ENCODE measurements around the gene PAQR5.
"Not testable (repeated sequence)": the region's sequence is repeated elsewhere in the genome, so short reads cannot be mapped to it uniquely, and the experiment has no call there.

PAQR5 gene

GRCh38 chr15:69380726-69381105 is 82.0 kb downstream of the PAQR5 start:
- no peak for TF ChIP-seq CTCF (IDR thresholded peaks at IDR 0.05; ENCODE audit: unreplicated experiment in 3 of 3)
- Mint-ChIP-seq H3K27me3 (ENCODE audit: low read depth) (peaks cover 15% of the 10 kb centered on the region), H3K9me3 (peaks cover 3% of the 10 kb centered on the region), H3K27ac (no peak overlapping the region), H3K4me1 (peaks cover 31% of the 10 kb centered on the region), H3K4me3 (no peak overlapping the region), H3K36me3 (ENCODE audit: low read depth) (no peaks in the 10 kb centered on the region)

GRCh38 chr15:69382176-69382575 is 83.5 kb downstream of the PAQR5 start:
- H3K4me1 Mint-ChIP-seq = peaks cover 25% of the 10 kb centered on the region
- H3K36me3 Mint-ChIP-seq (ENCODE audit: low read depth); H3K4me3 Mint-ChIP-seq; H3K27me3 Mint-ChIP-seq (ENCODE audit: low read depth); H3K27ac Mint-ChIP-seq; H3K9me3 Mint-ChIP-seq: not testable (repeated sequence)

- H3K27me3 Mint-ChIP-seq (ENCODE audit: low read depth); H3K4me3 Mint-ChIP-seq; H3K27ac Mint-ChIP-seq; H3K9me3 Mint-ChIP-seq; H3K36me3 Mint-ChIP-seq (ENCODE audit: low read depth): not testable (repeated sequence)
- H3K4me1 Mint-ChIP-seq = peaks cover 15% of the 10 kb centered on the region
Measured at GRCh38 chr15:69384066-69384465, 85.4 kb downstream of the PAQR5 start.

- Mint-ChIP-seq H3K4me1 (peaks cover 11% of the 10 kb centered on the region), H3K36me3 (ENCODE audit: low read depth) (no peaks in the 10 kb centered on the region), H3K4me3 (no peak overlapping the region), H3K9me3 (peaks cover 3% of the 10 kb centered on the region), H3K27me3 (ENCODE audit: low read depth) (peaks cover 8% of the 10 kb centered on the region), H3K27ac (no peak overlapping the region)
- no peak for TF ChIP-seq CTCF (IDR thresholded peaks at IDR 0.05; ENCODE audit: unreplicated experiment in 3 of 3)
Measured at GRCh38 chr15:69384626-69385598, 86.2 kb downstream of the PAQR5 start.

- H3K9me3 Mint-ChIP-seq = no peaks in the 10 kb centered on the region
- no peak for TF ChIP-seq CTCF (IDR thresholded peaks at IDR 0.05; ENCODE audit: unreplicated experiment in 3 of 3)
- no peaks in the 10 kb centered on the region for H3K36me3 Mint-ChIP-seq (ENCODE audit: low read depth)
- H3K4me1 Mint-ChIP-seq = peaks cover 5% of the 10 kb centered on the region
- no peak overlapping the region for H3K4me3 Mint-ChIP-seq
- H3K27ac Mint-ChIP-seq = no peak overlapping the region
- H3K27me3 Mint-ChIP-seq (ENCODE audit: low read depth) = peaks cover 8% of the 10 kb centered on the region
Measured at GRCh38 chr15:69385831-69386230, 87.1 kb downstream of the PAQR5 start.

- no peak overlapping the region for H3K4me3 Mint-ChIP-seq
Measured at GRCh38 chr15:69386284-69386683, 87.6 kb downstream of the PAQR5 start.

More at GRCh38 chr15:69386284-69386683, 87.6 kb downstream of the PAQR5 start:
- Mint-ChIP-seq H3K36me3 (ENCODE audit: low read depth) (no peaks in the 10 kb centered on the region), H3K4me1 (peaks cover 5% of the 10 kb centered on the region), H3K27ac (no peak overlapping the region), H3K27me3 (ENCODE audit: low read depth) (peaks cover 8% of the 10 kb centered on the region), H3K9me3 (no peaks in the 10 kb centered on the region)
- TF ChIP-seq CTCF (IDR thresholded peaks at IDR 0.05; ENCODE audit: unreplicated experiment in 3 of 3) = no peak
